ENCODE results near the gene ADAM22.

GRCh38 chr7:87984088-87984487 is 50.0 kb downstream of the ADAM22 start:
- TF ChIP-seq CTCF (IDR thresholded peaks at IDR 0.05) (no peak), POLR2A (IDR thresholded peaks at IDR 0.05) (no peak)
